ENCODE results near the gene NUBP2. TPM values are rescaled to one million over a fixed set of nuclear protein-coding genes. Genes with fewer than 3 reads are reported as not detected.
A peak's percentile ranks its signal among the peaks of the same experiment; 100 is the strongest.

Gene NUBP2
- total RNA-seq, 1 experiment from 2014 or later: 69.4 TPM

DNA sequence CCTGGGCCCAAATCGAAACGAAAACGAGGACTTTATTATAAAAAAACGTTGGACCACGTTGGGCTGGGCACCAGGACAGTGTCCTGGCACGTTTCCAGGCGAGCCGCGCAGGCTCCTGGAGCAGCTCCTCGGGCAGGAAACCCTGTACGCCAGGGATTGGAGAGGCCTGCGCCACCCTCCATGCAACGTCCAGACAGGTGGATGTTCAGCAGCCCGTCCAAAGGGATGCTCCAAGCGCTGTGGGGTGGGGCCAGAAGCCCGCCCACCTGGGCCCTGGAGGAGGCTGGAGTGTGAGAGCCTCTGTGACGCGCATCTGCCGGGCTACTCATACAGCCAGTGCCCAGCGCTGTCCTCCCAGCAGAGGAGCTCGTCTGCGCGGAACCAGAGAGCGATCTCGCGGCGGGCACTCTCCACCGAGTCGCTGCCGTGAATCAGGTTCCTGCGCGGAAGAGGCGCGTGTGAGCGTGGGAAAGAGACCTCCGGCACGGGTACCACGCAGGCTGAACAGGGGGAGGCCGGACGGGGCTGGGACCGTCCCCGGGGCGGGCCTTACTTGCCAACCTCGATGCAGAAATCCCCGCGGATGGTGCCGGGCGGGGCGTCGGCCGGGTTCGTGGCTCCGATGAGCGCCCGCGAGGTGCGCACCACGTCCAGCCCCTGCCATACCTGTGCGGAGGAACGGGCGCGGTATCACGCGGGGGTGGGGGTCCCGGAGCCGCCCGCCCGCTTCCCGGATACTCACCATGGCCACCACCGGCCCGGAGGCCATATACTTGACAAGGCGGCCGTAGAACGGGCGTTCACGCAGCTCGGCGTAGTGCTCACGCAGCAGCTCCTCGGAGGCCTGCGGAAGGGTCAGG, 12.2 kb upstream of the NUBP2 start:
- Histone ChIP-seq H4K8ac (replicated peaks; ENCODE audit: insufficient read length, low read depth, low read length) (no peak overlapping the region), H3K9ac (ENCODE audit: extremely low read depth, insufficient read length, low read length) (peak overlapping the region; percentile 39), H3K23ac (ENCODE audit: insufficient read length, low read depth, low read length) (no peak overlapping the region), H2BK20ac (ENCODE audit: low read depth, low read length, poor library complexity, severe bottlenecking) (no peak overlapping the region), H3K18ac (ENCODE audit: insufficient read length, low read depth, low read length) (peak overlapping the region; percentile 44), H3K4me2 (ENCODE audit: insufficient read depth, insufficient read length, low read length) (peak overlapping the region; percentile 47), H2BK120ac (ENCODE audit: low read depth, low read length, poor library complexity, severe bottlenecking) (no peak overlapping the region), H3K4ac (ENCODE audit: low read depth, low read length) (no peak overlapping the region), H3K56ac (ENCODE audit: insufficient read length, low read depth, low read length) (no peak overlapping the region), H2AK5ac (ENCODE audit: insufficient read length, low read length) (no peak overlapping the region), H3T11ph (ENCODE audit: low read length) (no peak overlapping the region), H2AFZ (ENCODE audit: low read length) (no peak overlapping the region), H3K4me1 (ENCODE audit: insufficient read depth, low read length) (no peaks in the 10 kb centered on the region), H3K27me3 (ENCODE audit: insufficient read depth, low read length) (no peaks in the 10 kb centered on the region), H3K23me2 (ENCODE audit: insufficient read length, low read depth, low read length, poor library complexity, severe bottlenecking) (peaks cover 9% of the 10 kb centered on the region), H3K79me1 (ENCODE audit: insufficient read depth, low read depth, low read length, poor library complexity, severe bottlenecking) (peaks cover 5% of the 10 kb centered on the region), H4K20me1 (ENCODE audit: control insufficient read depth, insufficient read depth, insufficient read length) (no peaks in the 10 kb centered on the region), H3K14ac (ENCODE audit: insufficient read depth, low read length) (peak overlapping the region; percentile 39; the same call in 1 of the 2 replicates), H2BK12ac (ENCODE audit: insufficient read length, low read depth, low read length) (no peak overlapping the region), H2BK15ac (ENCODE audit: low read depth, low read length) (no peak overlapping the region), H3K27ac (ENCODE audit: insufficient read length, low read depth, low read length) (no peak overlapping the region), H3K9me3 (ENCODE audit: control insufficient read depth, low read depth, low read length) (no peaks in the 10 kb centered on the region), H4K91ac (ENCODE audit: insufficient read length, low read depth, low read length) (no peak overlapping the region), H2BK5ac (ENCODE audit: insufficient read length, low read length) (no peak overlapping the region), H3K79me2 (ENCODE audit: insufficient read depth, low read length) (no peaks in the 10 kb centered on the region; the same call in 1 of the 2 replicates), H4K5ac (ENCODE audit: insufficient read length, low read depth, low read length) (no peak overlapping the region)
- TF ChIP-seq, protein P1, sequence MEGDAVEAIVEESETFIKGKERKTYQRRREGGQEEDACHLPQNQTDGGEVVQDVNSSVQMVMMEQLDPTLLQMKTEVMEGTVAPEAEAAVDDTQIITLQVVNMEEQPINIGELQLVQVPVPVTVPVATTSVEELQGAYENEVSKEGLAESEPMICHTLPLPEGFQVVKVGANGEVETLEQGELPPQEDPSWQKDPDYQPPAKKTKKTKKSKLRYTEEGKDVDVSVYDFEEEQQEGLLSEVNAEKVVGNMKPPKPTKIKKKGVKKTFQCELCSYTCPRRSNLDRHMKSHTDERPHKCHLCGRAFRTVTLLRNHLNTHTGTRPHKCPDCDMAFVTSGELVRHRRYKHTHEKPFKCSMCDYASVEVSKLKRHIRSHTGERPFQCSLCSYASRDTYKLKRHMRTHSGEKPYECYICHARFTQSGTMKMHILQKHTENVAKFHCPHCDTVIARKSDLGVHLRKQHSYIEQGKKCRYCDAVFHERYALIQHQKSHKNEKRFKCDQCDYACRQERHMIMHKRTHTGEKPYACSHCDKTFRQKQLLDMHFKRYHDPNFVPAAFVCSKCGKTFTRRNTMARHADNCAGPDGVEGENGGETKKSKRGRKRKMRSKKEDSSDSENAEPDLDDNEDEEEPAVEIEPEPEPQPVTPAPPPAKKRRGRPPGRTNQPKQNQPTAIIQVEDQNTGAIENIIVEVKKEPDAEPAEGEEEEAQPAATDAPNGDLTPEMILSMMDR (conservative IDR thresholded peaks at IDR 0.05): no peak
- Mint-ChIP-seq H3K4me3 (peak overlapping the region; percentile 95 to 98), H3K9me3 (no peaks in the 10 kb centered on the region), H3K27me3 (ENCODE audit: low read depth) (no peaks in the 10 kb centered on the region; the same call in 1 of the 2 replicates), H3K36me3 (ENCODE audit: insufficient read depth in 1 of 3, low read depth in 3 of 3) (peaks cover 11 to 42% (median 34%) of the 10 kb centered on the region in 3 experiments; a peak in 6 of 7 replicates), H3K4me1 (peaks cover 3 to 19% of the 10 kb centered on the region in 2 experiments), H3K27ac (peak overlapping the region in 2 of 3 experiments; percentile 90; a peak in 5 of 7 replicates)
- WGBS (ENCODE audit: extremely low coverage, insufficient read length, low lambda C conversion rate): no CpG with 5 or more reads among the region's 81 CpGs
- peak; percentile 77 for DNase-seq

Measured in H9 (cell line).